Measurements from ENCODE around the gene SMIM32.

- TF ChIP-seq CTCF (conservative IDR thresholded peaks at IDR 0.05) (no peak), EZH2 (IDR thresholded peaks at IDR 0.05; ENCODE audit: low read depth) (no peak)
These were observed 12.2 kb upstream of the SMIM32 start for GRCh38 chr5:136205061-136205702.
